Endothelial cell of umbilical vein (primary cell): ENCODE results near the gene TRERF1. TPM values are rescaled to one million over a fixed set of nuclear protein-coding genes. Genes with fewer than 3 reads are reported as not detected.

ENCODE experiments used
- BruUV-seq: library from RNA; stranded (reverse); fragments of 400-500 nt; replicated peaks from 2 replicates; lab custom pipeline; 2021; lab: Mats Ljungman, UMichigan
- CTCF ChIA-PET: fragments of 300-600, 350-600 bp; sonication (Branson Sonifier 250); formaldehyde crosslinking; loops from one replicate; lab custom pipeline; 2021; ENCODE audit warnings: antibody characterized with exemption, inconsistent platforms; lab: Charles Lee
- POLR2A ChIA-PET: fragments of 300-600, 350-600 bp; sonication (Branson Sonifier 250); formaldehyde crosslinking; loops from one replicate; lab custom pipeline; 2021; ENCODE audit warnings: antibody characterized with exemption, inconsistent platforms; lab: Charles Lee
- DNase-seq: peaks from one replicate; pipeline ENCODE4 v3.0.0-alpha.2; 2011; ENCODE audit warnings: low read depth, low spot score
- FAIRE-seq: peaks from 2 replicates; lab custom pipeline; 2011; peaks lifted over from hg19 to GRCh38; lab: Jason Lieb, UNC
- H2AFZ ChIP-seq: 2 replicates; pipeline ENCODE4 v1.6.0; 2012; ENCODE audit warnings: low read depth, low read length, control low read depth, inconsistent platforms
- H3K27ac ChIP-seq: 2 replicates; pipeline ENCODE4 v1.5.1; 2011; ENCODE audit warnings: low read depth, mild to moderate bottlenecking, control low read depth, low read length, moderate library complexity; ENCODE audit not compliant: insufficient read depth
- H3K27me3 ChIP-seq, 2 experiments: 2 replicates each; pipeline versions ENCODE4 v1.6.0 to v1.6.1; 2011; ENCODE audit warnings: low read length in 2 of 2, mixed read lengths in 1 of 2; ENCODE audit not compliant: control insufficient read depth in 2 of 2, insufficient read depth in 2 of 2
- H3K36me3 ChIP-seq, 2 experiments: 2 replicates in 1 of 2; 3 replicates in 1 of 2; pipeline ENCODE4 v1.5.1; 2011; ENCODE audit warnings: low read length in 2 of 2, mild to moderate bottlenecking in 1 of 2, moderate library complexity in 1 of 2; ENCODE audit not compliant: control insufficient read depth in 2 of 2, insufficient read depth in 2 of 2; ENCODE audit errors: extremely low read depth in 1 of 2
- H3K4me1 ChIP-seq: 3 replicates; pipeline ENCODE4 v1.5.1; 2011; ENCODE audit warnings: mild to moderate bottlenecking, low read length; ENCODE audit not compliant: control insufficient read depth, insufficient read depth; ENCODE audit errors: extremely low read depth
- H3K4me2 ChIP-seq: 2 replicates; pipeline ENCODE4 v1.6.1; 2011; ENCODE audit warnings: low read length, control low read depth, mixed read lengths; ENCODE audit not compliant: insufficient read depth
- H3K4me3 ChIP-seq, 3 experiments: fragments of 200-600 bp in 1 of 3; sonication (generic), shearing (Covaris generic) in 1 of 3; replicated peaks in 1 of 3; 2 replicates each; pipeline ENCODE4 v1.5.1; 2011 to 2016; ENCODE audit warnings: control low read depth in 3 of 3, low read length in 3 of 3, mild to moderate bottlenecking in 2 of 3, inconsistent platforms in 1 of 3, low read depth in 1 of 3, moderate library complexity in 1 of 3; ENCODE audit not compliant: insufficient read depth in 1 of 3
- H3K79me2 ChIP-seq: 2 replicates; pipeline ENCODE4 v1.6.0; 2012; ENCODE audit warnings: low read length, inconsistent platforms; ENCODE audit not compliant: control insufficient read depth, insufficient read depth
- H3K9ac ChIP-seq: replicated peaks from 2 replicates; pipeline ENCODE3; 2011; ENCODE audit warnings: low read length, control low read depth; ENCODE audit not compliant: insufficient read depth; ENCODE audit errors: extremely low read depth
- H3K9me1 ChIP-seq: replicated peaks from 3 replicates; pipeline ENCODE4 v1.6.0; 2011; ENCODE audit warnings: mild to moderate bottlenecking, low read length; ENCODE audit not compliant: control insufficient read depth, insufficient read depth; ENCODE audit errors: extremely low read depth
- H3K9me3 ChIP-seq: replicated peaks from 2 replicates; pipeline ENCODE4 v1.5.1; 2012; ENCODE audit warnings: low read length, inconsistent platforms; ENCODE audit not compliant: control insufficient read depth, insufficient read depth
- H4K20me1 ChIP-seq: replicated peaks from 2 replicates; pipeline ENCODE3; 2011; ENCODE audit warnings: mild to moderate bottlenecking, low read length; ENCODE audit not compliant: control insufficient read depth, insufficient read depth; ENCODE audit errors: extremely low read depth
- EZH2 ChIP-seq: IDR thresholded peaks from 2 replicates; pipeline ENCODE4 v1.6.1; 2012; ENCODE audit warnings: borderline replicate concordance, low read depth, mild to moderate bottlenecking, moderate library complexity, low read length, inconsistent platforms; ENCODE audit not compliant: severe bottlenecking
- FOS ChIP-seq: IDR thresholded peaks from 2 replicates; pipeline ENCODE4 v1.6.1; 2011; ENCODE audit warnings: mild to moderate bottlenecking, low read length, moderate library complexity, borderline replicate concordance; ENCODE audit not compliant: insufficient read depth
- GATA2 ChIP-seq: IDR thresholded peaks from 2 replicates; pipeline ENCODE4 v1.7.0; 2011; ENCODE audit warnings: low read depth, mild to moderate bottlenecking, moderate library complexity, mixed read lengths, low read length; ENCODE audit not compliant: insufficient read length, insufficient read depth
- JUN ChIP-seq: IDR thresholded peaks from 2 replicates; pipeline ENCODE4 v1.6.1; 2011; ENCODE audit warnings: borderline replicate concordance, low read depth; ENCODE audit not compliant: insufficient read length, insufficient read depth
- MYC ChIP-seq: IDR thresholded peaks from one replicate; pipeline ENCODE4 v1.6.1; 2011; ENCODE audit warnings: mild to moderate bottlenecking, low read depth, low read length
- POLR2A ChIP-seq: IDR thresholded peaks from 2 replicates; pipeline ENCODE4 v1.6.1; 2012; ENCODE audit warnings: low read depth, mild to moderate bottlenecking, control low read depth, low read length
- POLR2AphosphoS5 ChIP-seq: IDR thresholded peaks from 2 replicates; pipeline ENCODE4 v1.6.1; 2012; ENCODE audit warnings: low read depth, mild to moderate bottlenecking, control low read depth, low read length, moderate library complexity; ENCODE audit not compliant: insufficient read depth
- dilution Hi-C: fragments of 300-500 bp; cut with MboI; formaldehyde crosslinking; loops from one replicate; pipeline ENCODE4 v1.15.0; 2019; ENCODE audit warnings: low sequenced_read_pairs; ENCODE audit not compliant: extremely low pct_ligation_motif_present
- intact Hi-C: fragments of 100-400 bp; cut with micrococcal nuclease; formaldehyde crosslinking; loops from one replicate; pipeline ENCODE4 v1.10.0; 2022
- polyA plus RNA-seq, 4 experiments: library from polyadenylated mRNA; depleted of rRNA in 3 of 4; stranded (reverse) in 3 of 4; unstranded in 1 of 4; fragments of >200 nt; gene quantifications; 2 replicates each; pipeline versions ENCODE4 v1.2.1 to v1.2.3, GENCODE V29; 2011 to 2012; ENCODE audit warnings: missing spikeins in 1 of 4
- total RNA-seq: library from RNA; stranded (reverse); gene quantifications from 2 replicates; pipeline ENCODE4 v1.2.3, GENCODE V29; 2021
- TF ChIP-seq, protein P1 (sequence below), 2 donors: IDR thresholded peaks; 1 replicate in 1 of 2; 2 replicates in 1 of 2; pipeline ENCODE4 v1.5.1; 2011; ENCODE audit warnings: low read length in 2 of 2, mild to moderate bottlenecking in 2 of 2, moderate library complexity in 2 of 2, control low read depth in 1 of 2, inconsistent platforms in 1 of 2, low read depth in 1 of 2; ENCODE audit not compliant: insufficient read depth in 1 of 2; ENCODE audit errors: extremely low read depth in 1 of 2
- TF ChIP-seq, protein P2 (sequence below): IDR thresholded peaks from 2 replicates; pipeline ENCODE4 v1.6.1; 2011; ENCODE audit not compliant: insufficient read depth, insufficient read length

The TRERF1 gene
- total and polyA plus RNA-seq, 2 donors (not counting 3 experiments of a cell fraction or from before 2014, with no cell fraction given), result 0.73 to 5.5 TPM

DNA sequence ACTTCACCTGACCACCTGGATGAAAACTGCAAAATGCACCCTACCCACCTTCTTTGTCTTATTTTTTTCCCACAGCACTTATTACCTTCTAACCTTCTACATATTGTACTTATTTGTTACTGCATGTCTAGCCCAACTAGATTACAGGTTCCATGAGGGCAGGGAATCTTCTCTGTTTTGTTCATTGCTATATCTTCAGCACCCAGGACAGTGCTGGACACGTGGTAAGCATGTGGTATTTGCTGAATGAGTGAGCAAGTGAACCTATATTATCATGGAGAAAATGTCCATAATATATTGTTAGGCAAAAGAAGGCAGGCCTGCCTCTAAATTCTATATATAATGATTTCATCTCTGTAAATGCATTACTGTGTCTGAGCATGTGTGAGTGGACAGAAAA is 107.0 kb downstream of the TRERF1 start:
- dilution Hi-C loops, result no loop called here
- FAIRE-seq, result no peak
- CTCF ChIA-PET, result no interaction called here

More for the DNA sequence above, 107.0 kb downstream of the TRERF1 start:
- BruUV-seq, result no TSS peak
- H3K9me3 ChIP-seq, result no peaks in the 10 kb centered on the region
- DNase-seq, result no peak
- no peak overlapping the region for H3K27ac ChIP-seq
- no peak overlapping the region for H2AFZ ChIP-seq
- no peak overlapping the region for H3K9ac ChIP-seq
- POLR2A ChIA-PET, result no interaction called here
- no peak overlapping the region for H3K4me3 ChIP-seq
- no peak overlapping the region for H3K4me2 ChIP-seq
- no peaks in the 10 kb centered on the region for H3K36me3 ChIP-seq
- no peaks in the 10 kb centered on the region for H3K9me1 ChIP-seq
- intact Hi-C loops, result no loop called here
- no peaks in the 10 kb centered on the region for H4K20me1 ChIP-seq
- peaks cover 0 to 4% of the 10 kb centered on the region in 2 experiments for H3K27me3 ChIP-seq
- peaks cover under 1% of the 10 kb centered on the region for H3K4me1 ChIP-seq
- no peaks in the 10 kb centered on the region for H3K79me2 ChIP-seq
- TF ChIP-seq GATA2 (no peak), FOS (no peak), JUN (no peak), POLR2A (no peak), EZH2 (no peak), POLR2AphosphoS5 (no peak), MYC (no peak)
- TF ChIP-seq, protein P1, sequence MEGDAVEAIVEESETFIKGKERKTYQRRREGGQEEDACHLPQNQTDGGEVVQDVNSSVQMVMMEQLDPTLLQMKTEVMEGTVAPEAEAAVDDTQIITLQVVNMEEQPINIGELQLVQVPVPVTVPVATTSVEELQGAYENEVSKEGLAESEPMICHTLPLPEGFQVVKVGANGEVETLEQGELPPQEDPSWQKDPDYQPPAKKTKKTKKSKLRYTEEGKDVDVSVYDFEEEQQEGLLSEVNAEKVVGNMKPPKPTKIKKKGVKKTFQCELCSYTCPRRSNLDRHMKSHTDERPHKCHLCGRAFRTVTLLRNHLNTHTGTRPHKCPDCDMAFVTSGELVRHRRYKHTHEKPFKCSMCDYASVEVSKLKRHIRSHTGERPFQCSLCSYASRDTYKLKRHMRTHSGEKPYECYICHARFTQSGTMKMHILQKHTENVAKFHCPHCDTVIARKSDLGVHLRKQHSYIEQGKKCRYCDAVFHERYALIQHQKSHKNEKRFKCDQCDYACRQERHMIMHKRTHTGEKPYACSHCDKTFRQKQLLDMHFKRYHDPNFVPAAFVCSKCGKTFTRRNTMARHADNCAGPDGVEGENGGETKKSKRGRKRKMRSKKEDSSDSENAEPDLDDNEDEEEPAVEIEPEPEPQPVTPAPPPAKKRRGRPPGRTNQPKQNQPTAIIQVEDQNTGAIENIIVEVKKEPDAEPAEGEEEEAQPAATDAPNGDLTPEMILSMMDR (IDR thresholded peaks at IDR 0.05; ENCODE audit: extremely low read depth in 1 of 2, insufficient read depth in 1 of 2, low read depth in 1 of 2, low read length in 2 of 2), result no peak
- TF ChIP-seq, protein P2, sequence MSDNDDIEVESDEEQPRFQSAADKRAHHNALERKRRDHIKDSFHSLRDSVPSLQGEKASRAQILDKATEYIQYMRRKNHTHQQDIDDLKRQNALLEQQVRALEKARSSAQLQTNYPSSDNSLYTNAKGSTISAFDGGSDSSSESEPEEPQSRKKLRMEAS, result no peak
